Caki2 (cell line): ENCODE results near the gene STMN1. TPM values are rescaled to one million over a fixed set of nuclear protein-coding genes. Genes with fewer than 3 reads are reported as not detected.
A peak's percentile ranks its signal among the peaks of the same experiment; 100 is the strongest.
"Not testable (repeated sequence)": the region's sequence is repeated elsewhere in the genome, so short reads cannot be mapped to it uniquely, and the experiment has no call there.

Source experiments
- DNase-seq: peaks from one replicate; pipeline ENCODE4 v3.0.0-alpha.2; 2015; ENCODE audit warnings: low read depth
- in situ Hi-C: cut with HindIII; loops from 2 replicates; pipeline ENCODE4 v1.10.0; 2016; ENCODE audit warnings: low sequenced_read_pairs, low pct_unique_long_range_greater_than_20kb, mixed read lengths
- total RNA-seq: library from RNA; depleted of rRNA; stranded (reverse); fragments of >200 nt; shearing (Covaris generic); gene quantifications from 2 replicates; pipeline ENCODE4 v1.2.3, GENCODE V29; 2014; ENCODE audit warnings: low replicate concordance; rRNA removed

STMN1 gene
- 65.2 and 92.4 TPM in 2 replicates for total RNA-seq

- peak; percentile 80 for DNase-seq
- in situ Hi-C loops = no loop called here
Measured at GRCh38 chr1:25905680-25906643, at the start of gene STMN1. TSS of gene STMN1 (minus strand) at chr1:25906419. CDS start at chr1:25904676, 1,743 bp downstream.

GRCh38 chr1:25955553-25955952 lies 49.3 kb upstream of the STMN1 start:
- in situ Hi-C loops = no loop called here
- no peak for DNase-seq

DNA sequence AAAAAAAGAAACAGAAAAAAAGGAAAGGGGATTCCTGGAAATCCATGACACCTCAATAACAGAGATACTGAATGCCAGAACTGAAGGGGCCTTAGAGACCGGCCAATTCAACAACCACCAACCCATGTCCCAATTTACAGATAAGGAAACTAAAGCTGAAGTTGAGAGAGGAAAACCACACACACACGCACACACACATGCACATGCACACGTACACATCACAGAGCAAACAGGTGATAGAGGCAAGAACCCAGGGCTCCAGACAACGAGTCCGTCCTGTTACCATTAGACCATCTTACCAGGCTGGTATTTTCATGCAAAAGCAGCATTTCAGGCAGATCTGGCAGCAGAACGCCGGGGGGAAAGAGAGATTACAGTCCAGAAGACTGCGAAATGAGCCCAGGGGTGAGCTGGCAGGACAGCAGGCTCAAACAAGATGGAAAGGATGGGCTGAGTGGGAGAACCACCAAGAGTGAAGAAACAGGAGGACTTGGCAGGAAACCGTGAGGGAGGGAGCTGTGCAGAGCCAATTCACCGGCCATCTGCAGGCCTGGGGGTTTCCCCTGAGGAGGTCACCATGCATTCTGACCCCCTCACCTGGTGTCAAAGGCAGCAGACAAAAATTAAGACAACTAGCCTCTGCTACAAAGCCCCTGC lies 48.2 kb upstream of the STMN1 start:
- in situ Hi-C loops = no loop called here

GRCh38 chr1:25952841-25953401 lies 46.7 kb upstream of the STMN1 start:
- in situ Hi-C loops = no loop called here
- no peak for DNase-seq

More for the DNA sequence above, 48.2 kb upstream of the STMN1 start:
- DNase-seq = no peak

DNA sequence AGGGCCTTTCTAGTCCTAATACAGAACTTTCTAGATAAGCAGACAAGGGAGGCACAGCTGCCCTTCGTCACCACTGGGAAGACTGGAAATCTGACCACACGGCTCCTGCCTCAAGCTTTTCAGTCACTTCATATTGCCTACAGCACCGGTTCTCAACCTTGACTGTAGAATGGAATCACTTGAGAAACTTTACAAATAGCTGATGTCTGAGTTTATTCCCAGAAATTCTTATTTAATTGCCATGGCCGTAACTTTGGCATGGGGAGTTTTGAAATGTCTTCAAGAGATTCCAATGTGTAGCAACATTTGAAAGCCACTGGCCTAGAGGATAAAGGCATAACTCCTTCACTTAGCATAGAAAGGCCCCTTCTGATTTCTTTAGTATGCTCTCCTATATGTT lies 42.4 kb upstream of the STMN1 start:
- no peak for DNase-seq
- in situ Hi-C loops = no loop called here

GRCh38 chr1:25947027-25947426 lies 40.8 kb upstream of the STMN1 start:
- DNase-seq = no peak
- in situ Hi-C loops = no loop called here

GRCh38 chr1:25945761-25946160 lies 39.5 kb upstream of the STMN1 start:
- DNase-seq = no peak
- in situ Hi-C loops = no loop called here

- no peak for DNase-seq
- in situ Hi-C loops = no loop called here
Measured at GRCh38 chr1:25944986-25945385, 38.8 kb upstream of the STMN1 start.

DNA sequence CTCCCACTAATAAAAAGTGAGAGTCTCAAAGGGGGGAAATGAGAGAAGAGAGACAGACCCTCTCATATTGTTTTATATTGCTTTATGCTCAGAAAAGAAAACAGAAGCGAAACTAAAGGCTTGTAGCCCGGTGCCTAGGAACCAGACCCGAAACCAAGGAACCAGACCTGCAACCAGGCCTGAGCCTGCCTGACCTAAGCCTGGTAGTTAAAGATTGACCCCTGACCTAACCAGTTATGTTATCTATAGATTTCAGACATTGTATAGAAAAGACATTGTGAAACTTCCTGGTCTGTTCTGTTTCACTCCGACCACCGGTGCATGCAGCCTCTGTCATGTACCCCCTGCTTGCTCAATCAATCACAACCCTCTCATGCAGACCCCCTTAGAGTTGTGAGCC lies 37.3 kb upstream of the STMN1 start:
- in situ Hi-C loops, DNase-seq: not testable (repeated sequence)

GRCh38 chr1:25936947-25937346 lies 30.7 kb upstream of the STMN1 start:
- in situ Hi-C loops = no loop called here
- no peak for DNase-seq

GRCh38 chr1:25933479-25934365 lies 27.5 kb upstream of the STMN1 start:
- in situ Hi-C loops = no loop called here

GRCh38 chr1:25932811-25933400 lies 26.7 kb upstream of the STMN1 start:
- in situ Hi-C loops = not testable (repeated sequence)

More at GRCh38 chr1:25933479-25934365, 27.5 kb upstream of the STMN1 start:
- no peak for DNase-seq

GRCh38 chr1:25932321-25932720 lies 26.1 kb upstream of the STMN1 start:
- DNase-seq = no peak
- in situ Hi-C loops = no loop called here

More at GRCh38 chr1:25932811-25933400, 26.7 kb upstream of the STMN1 start:
- DNase-seq = not testable (repeated sequence)

DNA sequence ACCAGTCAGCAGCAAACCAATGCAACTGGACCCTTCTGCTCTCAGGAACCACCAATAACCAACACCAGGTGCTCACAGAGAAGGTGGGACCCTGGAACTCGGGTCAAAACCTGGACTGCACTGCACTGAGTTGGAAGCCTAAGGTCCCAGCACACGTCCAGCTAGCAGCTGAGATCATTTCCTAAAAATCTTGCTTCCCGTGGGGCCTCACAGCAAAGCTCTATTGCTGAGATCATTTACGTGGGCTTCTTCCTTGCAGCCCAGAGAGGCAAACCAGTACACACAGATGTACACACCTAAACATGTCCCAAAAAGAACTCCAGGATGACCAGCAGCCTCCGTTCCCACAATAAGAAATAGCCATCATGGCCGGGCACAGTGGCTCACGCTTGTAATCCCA lies 22.8 kb upstream of the STMN1 start:
- DNase-seq = no peak
- in situ Hi-C loops = no loop called here

- no peak for DNase-seq
- in situ Hi-C loops = no loop called here
Measured at GRCh38 chr1:25927521-25928265, 21.5 kb upstream of the STMN1 start.

DNA sequence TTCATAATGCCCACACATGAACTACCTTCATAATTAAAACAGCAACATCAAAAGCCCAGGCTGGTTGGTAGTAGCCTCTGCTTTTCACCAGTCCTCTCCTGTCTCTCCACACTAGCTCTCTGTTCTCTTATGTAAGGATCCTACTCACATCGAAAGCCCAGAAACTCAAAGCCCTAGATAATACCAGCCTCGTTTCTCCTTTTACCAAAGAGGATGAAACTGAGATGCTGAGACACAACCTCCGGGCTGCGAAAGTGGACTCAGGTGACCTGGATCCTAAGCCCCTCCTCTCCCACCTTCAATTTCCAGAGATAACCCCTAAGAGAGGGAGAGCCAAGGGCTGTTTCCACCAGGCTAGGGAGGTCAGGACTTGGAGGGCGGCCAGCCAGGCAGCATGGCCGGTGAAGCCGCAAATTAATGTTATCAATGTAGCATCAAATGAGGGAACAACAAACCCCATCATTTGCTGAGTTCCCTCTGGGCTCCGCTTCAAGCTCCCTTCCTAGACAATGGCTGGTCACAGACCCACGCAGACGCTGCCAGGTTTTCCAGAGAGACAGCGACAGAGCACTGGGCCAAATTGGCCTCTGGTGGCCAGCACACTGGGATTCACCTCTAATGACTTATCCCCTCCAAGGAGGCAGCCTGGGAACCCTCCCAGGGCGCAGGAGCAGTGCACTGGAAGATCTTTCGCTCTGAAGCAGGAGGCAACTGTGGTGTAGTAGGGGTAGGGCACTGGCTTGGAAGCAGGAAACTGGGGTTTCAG lies 20.7 kb upstream of the STMN1 start:
- DNase-seq = no peak

More for the DNA sequence above, 20.7 kb upstream of the STMN1 start:
- in situ Hi-C loops = no loop called here
